ENCODE results near the gene FGD6.

FGD6 gene

DNA sequence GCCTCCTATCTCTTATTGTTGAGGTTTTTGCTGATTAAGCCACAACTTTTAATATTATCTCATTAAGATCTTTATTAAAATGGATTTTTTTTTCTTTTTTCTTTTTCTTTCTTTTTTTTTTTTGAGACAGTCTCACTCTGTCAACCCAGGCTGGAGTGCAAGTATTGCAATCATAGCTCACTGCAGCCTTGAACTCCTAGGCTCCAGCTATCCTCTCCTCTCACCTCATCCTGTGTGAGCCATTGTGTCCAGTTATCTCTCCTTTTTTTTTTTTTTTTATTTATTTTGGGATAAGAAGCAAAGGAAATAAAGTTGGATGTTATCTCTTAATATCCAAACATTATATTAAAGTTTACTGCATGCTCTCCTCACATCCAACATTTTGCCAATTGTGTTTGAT is 13.0 kb upstream of the FGD6 start:
- H2AFZ ChIP-seq (ENCODE audit: low read length): no peak overlapping the region
- no peak overlapping the region for H3K4me2 ChIP-seq (ENCODE audit: low read length)
- peaks cover 8% of the 10 kb centered on the region for H3K4me1 ChIP-seq (ENCODE audit: insufficient read depth, low read length, severe bottlenecking)
- H3K36me3 ChIP-seq (ENCODE audit: insufficient read depth, low read length): peaks cover 30% of the 10 kb centered on the region
- H3K4me3 ChIP-seq (ENCODE audit: low read depth, low read length, poor library complexity, severe bottlenecking): no peak overlapping the region
- peaks cover 85% of the 10 kb centered on the region for H3K79me2 ChIP-seq (ENCODE audit: insufficient read depth, low read length)
- no peaks in the 10 kb centered on the region for H3F3A ChIP-seq (ENCODE audit: insufficient read depth, low read length)
- no peak overlapping the region for H3K9ac ChIP-seq (ENCODE audit: low read length)
- peaks cover 4% of the 10 kb centered on the region; the same call in 1 of the 2 replicates for H4K20me1 ChIP-seq (ENCODE audit: insufficient read depth, low read length)
- H3K27me3 ChIP-seq (ENCODE audit: insufficient read depth, low read length): no peaks in the 10 kb centered on the region
- no peak overlapping the region for H3K27ac ChIP-seq (ENCODE audit: low read depth, low read length, poor library complexity, severe bottlenecking)
- TF ChIP-seq EZH2 (IDR thresholded peaks at IDR 0.05; ENCODE audit: borderline replicate concordance, low read length): no peak
- TF ChIP-seq, protein P1, sequence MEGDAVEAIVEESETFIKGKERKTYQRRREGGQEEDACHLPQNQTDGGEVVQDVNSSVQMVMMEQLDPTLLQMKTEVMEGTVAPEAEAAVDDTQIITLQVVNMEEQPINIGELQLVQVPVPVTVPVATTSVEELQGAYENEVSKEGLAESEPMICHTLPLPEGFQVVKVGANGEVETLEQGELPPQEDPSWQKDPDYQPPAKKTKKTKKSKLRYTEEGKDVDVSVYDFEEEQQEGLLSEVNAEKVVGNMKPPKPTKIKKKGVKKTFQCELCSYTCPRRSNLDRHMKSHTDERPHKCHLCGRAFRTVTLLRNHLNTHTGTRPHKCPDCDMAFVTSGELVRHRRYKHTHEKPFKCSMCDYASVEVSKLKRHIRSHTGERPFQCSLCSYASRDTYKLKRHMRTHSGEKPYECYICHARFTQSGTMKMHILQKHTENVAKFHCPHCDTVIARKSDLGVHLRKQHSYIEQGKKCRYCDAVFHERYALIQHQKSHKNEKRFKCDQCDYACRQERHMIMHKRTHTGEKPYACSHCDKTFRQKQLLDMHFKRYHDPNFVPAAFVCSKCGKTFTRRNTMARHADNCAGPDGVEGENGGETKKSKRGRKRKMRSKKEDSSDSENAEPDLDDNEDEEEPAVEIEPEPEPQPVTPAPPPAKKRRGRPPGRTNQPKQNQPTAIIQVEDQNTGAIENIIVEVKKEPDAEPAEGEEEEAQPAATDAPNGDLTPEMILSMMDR (IDR thresholded peaks at IDR 0.05; ENCODE audit: low read length): no peak
- H3K9me3 ChIP-seq (ENCODE audit: low read length): no peaks in the 10 kb centered on the region
- no peaks in the 10 kb centered on the region for H3K9me2 ChIP-seq (ENCODE audit: low read depth, low read length)

- no peaks in the 10 kb centered on the region for H3K9me3 ChIP-seq (ENCODE audit: low read length)
- no peak overlapping the region for H3K9ac ChIP-seq (ENCODE audit: low read length)
- no peak overlapping the region for H3K4me2 ChIP-seq (ENCODE audit: low read length)
- H3K4me3 ChIP-seq (ENCODE audit: low read depth, low read length, poor library complexity, severe bottlenecking): no peak overlapping the region
- no peaks in the 10 kb centered on the region for H3K9me2 ChIP-seq (ENCODE audit: low read depth, low read length)
- H4K20me1 ChIP-seq (ENCODE audit: insufficient read depth, low read length): peaks cover 4% of the 10 kb centered on the region; the same call in 1 of the 2 replicates
- H2AFZ ChIP-seq (ENCODE audit: low read length): no peak overlapping the region
- no peak for TF ChIP-seq EZH2 (IDR thresholded peaks at IDR 0.05; ENCODE audit: borderline replicate concordance, low read length)
- TF ChIP-seq, protein P1 (IDR thresholded peaks at IDR 0.05; ENCODE audit: low read length): no peak
- no peak overlapping the region for H3K27ac ChIP-seq (ENCODE audit: low read depth, low read length, poor library complexity, severe bottlenecking)
- no peaks in the 10 kb centered on the region for H3K27me3 ChIP-seq (ENCODE audit: insufficient read depth, low read length)
- H3F3A ChIP-seq (ENCODE audit: insufficient read depth, low read length): no peaks in the 10 kb centered on the region
- peaks cover 36% of the 10 kb centered on the region for H3K36me3 ChIP-seq (ENCODE audit: insufficient read depth, low read length)
- peaks cover 8% of the 10 kb centered on the region for H3K4me1 ChIP-seq (ENCODE audit: insufficient read depth, low read length, severe bottlenecking)
- H3K79me2 ChIP-seq (ENCODE audit: insufficient read depth, low read length): peaks cover 91% of the 10 kb centered on the region
Measured at GRCh38 chr12:95229636-95230035, 12.4 kb upstream of the FGD6 start.

GRCh38 chr12:95228617-95229016 is 11.3 kb upstream of the FGD6 start:
- no peak overlapping the region for H3K27ac ChIP-seq (ENCODE audit: low read depth, low read length, poor library complexity, severe bottlenecking)
- H3K4me1 ChIP-seq (ENCODE audit: insufficient read depth, low read length, severe bottlenecking): peaks cover 8% of the 10 kb centered on the region
- H3K79me2 ChIP-seq (ENCODE audit: insufficient read depth, low read length): peaks cover 94% of the 10 kb centered on the region
- peaks cover 36% of the 10 kb centered on the region for H3K36me3 ChIP-seq (ENCODE audit: insufficient read depth, low read length)
- H3K9me2 ChIP-seq (ENCODE audit: low read depth, low read length): no peaks in the 10 kb centered on the region
- H3F3A ChIP-seq (ENCODE audit: insufficient read depth, low read length): no peaks in the 10 kb centered on the region
- H3K4me3 ChIP-seq (ENCODE audit: low read depth, low read length, poor library complexity, severe bottlenecking): no peak overlapping the region
- no peak for TF ChIP-seq EZH2 (IDR thresholded peaks at IDR 0.05; ENCODE audit: borderline replicate concordance, low read length)
- TF ChIP-seq, protein P1 (IDR thresholded peaks at IDR 0.05; ENCODE audit: low read length): no peak
- peaks cover 4% of the 10 kb centered on the region; the same call in 1 of the 2 replicates for H4K20me1 ChIP-seq (ENCODE audit: insufficient read depth, low read length)
- H3K27me3 ChIP-seq (ENCODE audit: insufficient read depth, low read length): no peaks in the 10 kb centered on the region
- H3K9me3 ChIP-seq (ENCODE audit: low read length): no peaks in the 10 kb centered on the region
- H2AFZ ChIP-seq (ENCODE audit: low read length): no peak overlapping the region
- no peak overlapping the region for H3K9ac ChIP-seq (ENCODE audit: low read length)
- H3K4me2 ChIP-seq (ENCODE audit: low read length): no peak overlapping the region
